Natural killer cell (primary cell): ENCODE data around the gene OR9K2. TPM values are rescaled to one million over a fixed set of nuclear protein-coding genes. Genes with fewer than 3 reads are reported as not detected.

Experiments
- ATAC-seq, 3 donors: fragments of 150-1000 bp in 2 of 3; fragments of 200-7000 bp in 1 of 3; cut with Tn5 transposase; 1 replicate in 1 of 3; 2 replicates in 2 of 3; pipeline ENCODE4 v1.10.0; 2021; ENCODE audit warnings: mild to moderate bottlenecking in 2 of 3, moderate library complexity in 2 of 3
- DNase-seq, 2 donors: peaks; one replicate each; pipeline versions ENCODE4 v3.0.0 to v3.0.0-alpha.2; 2013 to 2021; ENCODE audit warnings: mixed read lengths in 1 of 2
- H3K27ac ChIP-seq: one replicate; pipeline ENCODE4 v1.5.1; 2013; ENCODE audit warnings: mild to moderate bottlenecking, low read length
- H3K27me3 ChIP-seq: one replicate; pipeline ENCODE4 v1.6.1; 2013; ENCODE audit warnings: low read length; ENCODE audit not compliant: control insufficient read depth, insufficient read depth
- H3K36me3 ChIP-seq: one replicate; pipeline ENCODE4 v1.6.1; 2013; ENCODE audit warnings: low read length; ENCODE audit not compliant: control insufficient read depth, insufficient read depth
- H3K4me1 ChIP-seq: one replicate; pipeline ENCODE4 v1.6.1; 2013; ENCODE audit warnings: low read length; ENCODE audit not compliant: control insufficient read depth, insufficient read depth
- H3K4me3 ChIP-seq: one replicate; pipeline ENCODE4 v1.5.1; 2013; ENCODE audit warnings: low read length
- H3K9me3 ChIP-seq: one replicate; pipeline ENCODE4 v1.6.1; 2013; ENCODE audit warnings: low read length; ENCODE audit not compliant: control insufficient read depth, insufficient read depth
- H3K27ac Mint-ChIP-seq, 2 donors: one replicate each; pipeline ENCODE4 v1.8.0; 2022; ENCODE audit warnings: mild to moderate bottlenecking in 2 of 2, mixed read lengths in 2 of 2, moderate library complexity in 1 of 2
- H3K27me3 Mint-ChIP-seq, 2 donors: one replicate each; pipeline ENCODE4 v1.8.0; 2022; ENCODE audit warnings: low read depth in 2 of 2, mixed read lengths in 2 of 2
- H3K36me3 Mint-ChIP-seq: one replicate; pipeline ENCODE4 v1.8.0; 2022; ENCODE audit warnings: mixed read lengths
- H3K4me1 Mint-ChIP-seq, 2 donors: one replicate each; pipeline ENCODE4 v1.8.0; 2022; ENCODE audit warnings: mixed read lengths in 2 of 2
- H3K4me3 Mint-ChIP-seq: one replicate; pipeline ENCODE4 v1.8.0; 2022; ENCODE audit warnings: mild to moderate bottlenecking, moderate library complexity, mixed read lengths
- H3K9me3 Mint-ChIP-seq, 2 donors: one replicate each; pipeline ENCODE4 v1.8.0; 2022; ENCODE audit warnings: mixed read lengths in 2 of 2
- CTCF ChIP-seq: fragments of 200-600 bp; IDR thresholded peaks from one replicate; pipeline ENCODE4 v1.8.0; 2022; ENCODE audit warnings: antibody characterized with exemption
- WGBS: methylation state at CpG from one replicate; pipeline ENCODE4 v1.1.7; 2013; ENCODE audit warnings: missing lambda C conversion rate; ENCODE audit not compliant: insufficient coverage; 5-methylcytosine and 5-hydroxymethylcytosine counted together
- intact Hi-C: fragments of 100-400 bp; cut with micrococcal nuclease; formaldehyde crosslinking; loops from one replicate; pipeline ENCODE4 v1.14.2; 2022
- total RNA-seq, 4 donors: library from RNA; stranded (reverse); fragments of 120-200 nt in 1 of 4; gene quantifications; one replicate each; pipeline versions ENCODE4 v1.2.3 to v1.2.4, GENCODE V29; 2013 to 2022

Gene OR9K2
- not detected for total RNA-seq
- total RNA-seq (2013): not detected

- H3K4me3 ChIP-seq: no peak within 1 kb of the TSS
- no peaks in the 10 kb centered on the region for H3K9me3 ChIP-seq
- H3K27me3 Mint-ChIP-seq: peaks cover 21 to 82% of the 10 kb centered on the region in 2 donors
- no peaks in the 10 kb centered on the region for H3K4me1 Mint-ChIP-seq
- WGBS: 94% methylated on average over 2 of the region's 2 CpGs
- H3K27ac ChIP-seq: no peak within 1 kb of the TSS
- DNase-seq (no peak), ATAC-seq (no peak)
- peaks cover 16% of the 10 kb centered on the region for H3K27me3 ChIP-seq
- no peak for TF ChIP-seq CTCF
- H3K36me3 ChIP-seq: no peaks in the 10 kb centered on the region
- no peaks in the 10 kb centered on the region for H3K4me1 ChIP-seq
- no peak within 1 kb of the TSS for H3K4me3 Mint-ChIP-seq
- H3K36me3 Mint-ChIP-seq: no peaks in the 10 kb centered on the region
- intact Hi-C loops: no loop called here
- H3K27ac Mint-ChIP-seq: no peak within 1 kb of the TSS
- H3K9me3 Mint-ChIP-seq: no peaks in the 10 kb centered on the region
These were observed at the start of gene OR9K2 for GRCh38 chr12:55126106-55126505. OR9K2 (plus strand) TSS chr12:55126406; CDS start chr12:55129835, 3,429 bp downstream.

DNA sequence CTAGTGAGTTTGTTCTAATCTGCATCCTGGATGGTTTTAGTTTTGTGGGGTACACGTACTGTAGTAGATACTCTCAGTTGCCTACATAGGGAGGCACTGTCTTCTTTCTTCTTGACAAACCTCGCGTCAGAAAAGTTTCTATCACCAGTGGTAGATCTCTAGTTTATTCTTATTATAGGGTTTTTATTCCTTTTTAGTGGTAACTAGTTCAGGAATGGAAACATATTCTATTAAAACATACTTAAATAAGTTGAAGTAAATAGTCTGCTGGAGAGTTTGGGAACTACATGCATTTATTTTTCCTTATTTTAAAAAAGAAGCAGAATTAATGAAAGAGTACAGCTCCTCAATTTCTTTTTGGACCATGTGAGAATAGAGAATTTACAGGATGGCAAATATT lies 33.6 kb upstream of the OR9K2 start:
- no peaks in the 10 kb centered on the region for H3K9me3 ChIP-seq
- no peaks in the 10 kb centered on the region for H3K36me3 Mint-ChIP-seq
- no peaks in the 10 kb centered on the region for H3K4me1 Mint-ChIP-seq
- ATAC-seq (no peak), DNase-seq (no peak)
- no peaks in the 10 kb centered on the region for H3K4me1 ChIP-seq
- WGBS: 71% methylated on average over 1 of the region's 3 CpGs
- H3K27ac ChIP-seq: no peak overlapping the region
- TF ChIP-seq CTCF: no peak
- no peak overlapping the region for H3K27ac Mint-ChIP-seq
- no peaks in the 10 kb centered on the region for H3K27me3 ChIP-seq
- no peaks in the 10 kb centered on the region for H3K36me3 ChIP-seq
- H3K4me3 ChIP-seq: no peak overlapping the region
- no peak overlapping the region for H3K4me3 Mint-ChIP-seq
- peaks cover 15 to 40% of the 10 kb centered on the region in 2 donors for H3K27me3 Mint-ChIP-seq
- no peaks in the 10 kb centered on the region for H3K9me3 Mint-ChIP-seq
- intact Hi-C loops: no loop called here

- Mint-ChIP-seq H3K4me3 (no peak overlapping the region), H3K9me3 (no peaks in the 10 kb centered on the region), H3K36me3 (no peaks in the 10 kb centered on the region), H3K27me3 (peaks cover 8 to 41% of the 10 kb centered on the region in 2 donors), H3K4me1 (no peaks in the 10 kb centered on the region), H3K27ac (no peak overlapping the region)
- H3K27me3 ChIP-seq: no peaks in the 10 kb centered on the region
- no peak for ATAC-seq
- no peak for TF ChIP-seq CTCF
- no peak for DNase-seq
- H3K4me1 ChIP-seq: no peaks in the 10 kb centered on the region
- no peak overlapping the region for H3K4me3 ChIP-seq
- H3K36me3 ChIP-seq: no peaks in the 10 kb centered on the region
- intact Hi-C loops: no loop called here
- H3K9me3 ChIP-seq: no peaks in the 10 kb centered on the region
- no peak overlapping the region for H3K27ac ChIP-seq
- 67% methylated on average over 3 of the region's 4 CpGs for WGBS
These were observed 13.8 kb upstream of the OR9K2 start for GRCh38 chr12:55112378-55112875.

- peaks cover 2% of the 10 kb centered on the region for H3K27me3 ChIP-seq
- ATAC-seq (no peak), DNase-seq (no peak)
- H3K9me3 Mint-ChIP-seq: no peaks in the 10 kb centered on the region
- H3K4me1 ChIP-seq: no peaks in the 10 kb centered on the region
- H3K4me1 Mint-ChIP-seq: no peaks in the 10 kb centered on the region
- H3K36me3 Mint-ChIP-seq: no peaks in the 10 kb centered on the region
- peaks cover 8 to 50% of the 10 kb centered on the region in 2 donors for H3K27me3 Mint-ChIP-seq
- no peak overlapping the region for H3K27ac ChIP-seq
- H3K36me3 ChIP-seq: no peaks in the 10 kb centered on the region
- TF ChIP-seq CTCF: no peak
- no peaks in the 10 kb centered on the region for H3K9me3 ChIP-seq
- H3K27ac Mint-ChIP-seq: no peak overlapping the region
- no peak overlapping the region for H3K4me3 ChIP-seq
- no peak overlapping the region for H3K4me3 Mint-ChIP-seq
- 80% methylated on average over 1 of the region's 1 CpG for WGBS
- intact Hi-C loops: no loop called here
These were observed 10.1 kb upstream of the OR9K2 start for GRCh38 chr12:55116152-55116551.
